Measurements from ENCODE around the gene NFASC. TPM values are rescaled to one million over a fixed set of nuclear protein-coding genes. Genes with fewer than 3 reads are reported as not detected.

The NFASC gene
- total and polyA plus RNA-seq, 2 donors (not counting 3 experiments of a cell fraction or from before 2014, with no cell fraction given) = not detected

- dilution Hi-C loops (cut with MboI; ENCODE audit: extremely low pct_ligation_motif_present, low sequenced_read_pairs) (no loop called here), intact Hi-C loops (cut with micrococcal nuclease) (loop anchor here (5.0 kb wide), 1 partner anchor 115 kb away; no protein-coding TSS in a partner anchor)
- no peaks in the 10 kb centered on the region for H3K36me3 ChIP-seq (ENCODE audit: control insufficient read depth in 2 of 2, extremely low read depth in 1 of 2, insufficient read depth in 2 of 2, low read length in 2 of 2)
- no peak overlapping the region for H3K9ac ChIP-seq (replicated peaks; ENCODE audit: extremely low read depth, insufficient read depth, low read length)
- H3K4me2 ChIP-seq (ENCODE audit: insufficient read depth, low read length) = no peak overlapping the region
- no peaks in the 10 kb centered on the region for H4K20me1 ChIP-seq (replicated peaks; ENCODE audit: control insufficient read depth, extremely low read depth, insufficient read depth, low read length)
- H3K4me1 ChIP-seq (ENCODE audit: control insufficient read depth, extremely low read depth, insufficient read depth, low read length) = no peaks in the 10 kb centered on the region
- H3K4me3 ChIP-seq (replicated peaks in 1 of 3; ENCODE audit: insufficient read depth in 1 of 3, low read depth in 1 of 3, low read length in 3 of 3) = no peak overlapping the region
- no peak overlapping the region for H3K27ac ChIP-seq (ENCODE audit: insufficient read depth, low read depth, low read length)
- no TSS peak for BruUV-seq (replicated peaks)
- ChIA-PET POLR2A (no interaction called here), CTCF (interaction anchor here (0.6 to 1.1 kb wide), 3 partner anchors 10 to 429 kb away, joined by 3 to 6 read pairs (median 4); no protein-coding TSS in a partner anchor)
- DNase-seq (ENCODE audit: low read depth, low spot score) (no peak), FAIRE-seq (no peak)
- H3K9me3 ChIP-seq (replicated peaks; ENCODE audit: control insufficient read depth, insufficient read depth, low read length) = no peaks in the 10 kb centered on the region
- TF ChIP-seq POLR2A (IDR thresholded peaks at IDR 0.05; ENCODE audit: low read depth, low read length) (no peak), EZH2 (IDR thresholded peaks at IDR 0.05; ENCODE audit: borderline replicate concordance, low read depth, low read length, severe bottlenecking) (no peak), CTCF (IDR thresholded peaks at IDR 0.05; ENCODE audit: extremely low read depth in 1 of 2, insufficient read depth in 1 of 2, low read depth in 1 of 2, low read length in 2 of 2) (peak; percentile 7 to 12)
- no peak overlapping the region for H2AFZ ChIP-seq (ENCODE audit: low read depth, low read length)
- H3K27me3 ChIP-seq (ENCODE audit: control insufficient read depth in 2 of 2, insufficient read depth in 2 of 2, low read length in 2 of 2) = peaks cover 28% of the 10 kb centered on the region in 2 experiments
- H3K9me1 ChIP-seq (replicated peaks; ENCODE audit: control insufficient read depth, extremely low read depth, insufficient read depth, low read length) = no peaks in the 10 kb centered on the region
- H3K79me2 ChIP-seq (ENCODE audit: control insufficient read depth, insufficient read depth, low read length) = no peaks in the 10 kb centered on the region
Observed at GRCh38 chr1:204826970-204827369, 43.7 kb upstream of the NFASC start.

GRCh38 chr1:204828352-204828850 lies 42.3 kb upstream of the NFASC start:
- no peak overlapping the region for H3K9ac ChIP-seq (replicated peaks; ENCODE audit: extremely low read depth, insufficient read depth, low read length)
- CTCF ChIA-PET = interaction anchor here (1.1 to 1.4 kb wide), 2 partner anchors 21 to 22 kb away, joined by 3 to 6 read pairs; no protein-coding TSS in a partner anchor
- no peak overlapping the region for H3K4me2 ChIP-seq (ENCODE audit: insufficient read depth, low read length)

More at GRCh38 chr1:204828352-204828850, 42.3 kb upstream of the NFASC start:
- H3K4me1 ChIP-seq (ENCODE audit: control insufficient read depth, extremely low read depth, insufficient read depth, low read length) = no peaks in the 10 kb centered on the region
- POLR2A ChIA-PET = no interaction called here
- TF ChIP-seq MAX (IDR thresholded peaks at IDR 0.05; ENCODE audit: insufficient read depth, insufficient read length) (no peak), EZH2 (IDR thresholded peaks at IDR 0.05; ENCODE audit: borderline replicate concordance, low read depth, low read length, severe bottlenecking) (no peak), POLR2A (IDR thresholded peaks at IDR 0.05; ENCODE audit: low read depth, low read length) (no peak), JUN (IDR thresholded peaks at IDR 0.05; ENCODE audit: borderline replicate concordance, insufficient read depth, insufficient read length, low read depth) (no peak), CTCF (IDR thresholded peaks at IDR 0.05; ENCODE audit: extremely low read depth in 1 of 2, insufficient read depth in 1 of 2, low read depth in 1 of 2, low read length in 2 of 2) (no peak), GATA2 (IDR thresholded peaks at IDR 0.05; ENCODE audit: insufficient read depth, insufficient read length, low read depth, low read length) (no peak)
- peak; percentile 2 for DNase-seq (ENCODE audit: low read depth, low spot score)
- no peaks in the 10 kb centered on the region for H4K20me1 ChIP-seq (replicated peaks; ENCODE audit: control insufficient read depth, extremely low read depth, insufficient read depth, low read length)
- H3K9me1 ChIP-seq (replicated peaks; ENCODE audit: control insufficient read depth, extremely low read depth, insufficient read depth, low read length) = no peaks in the 10 kb centered on the region
- no peak overlapping the region for H3K4me3 ChIP-seq (replicated peaks in 1 of 3; ENCODE audit: insufficient read depth in 1 of 3, low read depth in 1 of 3, low read length in 3 of 3)
- H2AFZ ChIP-seq (ENCODE audit: low read depth, low read length) = no peak overlapping the region
- H3K36me3 ChIP-seq (ENCODE audit: control insufficient read depth in 2 of 2, extremely low read depth in 1 of 2, insufficient read depth in 2 of 2, low read length in 2 of 2) = no peaks in the 10 kb centered on the region
- no peak for FAIRE-seq
- H3K79me2 ChIP-seq (ENCODE audit: control insufficient read depth, insufficient read depth, low read length) = no peaks in the 10 kb centered on the region
- no peak overlapping the region for H3K27ac ChIP-seq (ENCODE audit: insufficient read depth, low read depth, low read length)
- intact Hi-C loops (cut with micrococcal nuclease) = loop anchor here (5.0 kb wide), 1 partner anchor 114 kb away; no protein-coding TSS in a partner anchor
- peaks cover 25 to 29% of the 10 kb centered on the region in 2 experiments for H3K27me3 ChIP-seq (ENCODE audit: control insufficient read depth in 2 of 2, insufficient read depth in 2 of 2, low read length in 2 of 2)
- no peaks in the 10 kb centered on the region for H3K9me3 ChIP-seq (replicated peaks; ENCODE audit: control insufficient read depth, insufficient read depth, low read length)
- BruUV-seq (replicated peaks) = no TSS peak
- dilution Hi-C loops (cut with MboI; ENCODE audit: extremely low pct_ligation_motif_present, low sequenced_read_pairs) = no loop called here
